Measurements from ENCODE around the gene DTX2.
"Not testable (repeated sequence)": the region's sequence is repeated elsewhere in the genome, so short reads cannot be mapped to it uniquely, and the experiment has no call there.

GRCh38 chr7:76543197-76543596 is 81.7 kb downstream of the DTX2 start, which contains the start of gene SPDYE16:
- not testable (repeated sequence) for TF ChIP-seq CTCF, POLR2AphosphoS5, POLR2A (IDR thresholded peaks at IDR 0.05)
